Activated T-helper 2 cell treated with anti-CD3 and anti-CD28 coated beads, Interferon-gamma antibody, Interleukin-2, Interleukin-4, amounts not matched to agents 10 μg/mL and 5 μg/mL and 100 μg/mL, durations not matched to agents 14 hours and 24 hours and 36 hours (primary cell): Measurements from ENCODE around the gene AMT. TPM values are rescaled to one million over a fixed set of nuclear protein-coding genes. Genes with fewer than 3 reads are reported as not detected.

Experiments used
- DNase-seq: peaks from one replicate; pipeline ENCODE4 v3.0.0; 2021; ENCODE audit warnings: low spot score
- H3K27ac Mint-ChIP-seq: one replicate; pipeline ENCODE4 v1.8.0; 2021; ENCODE audit warnings: mixed read lengths
- H3K27me3 Mint-ChIP-seq: one replicate; pipeline ENCODE4 v1.8.0; 2021; ENCODE audit warnings: low read depth, mixed read lengths
- H3K36me3 Mint-ChIP-seq: one replicate; pipeline ENCODE4 v1.8.0; 2021; ENCODE audit warnings: low read depth, mixed read lengths
- H3K4me1 Mint-ChIP-seq: one replicate; pipeline ENCODE4 v1.8.0; 2021; ENCODE audit warnings: low read depth, mixed read lengths
- H3K4me3 Mint-ChIP-seq: one replicate; pipeline ENCODE4 v1.8.0; 2021; ENCODE audit warnings: low read depth, mild to moderate bottlenecking, moderate library complexity, mixed read lengths
- H3K9me3 Mint-ChIP-seq: one replicate; pipeline ENCODE4 v1.8.0; 2021; ENCODE audit warnings: mixed read lengths
- intact Hi-C: fragments of 100-400 bp; cut with micrococcal nuclease; formaldehyde crosslinking; loops from one replicate; pipeline ENCODE4 v1.15.1; 2023
- total RNA-seq: library from RNA; stranded (reverse); gene quantifications from 2 replicates; pipeline ENCODE4 v1.2.3, GENCODE V29; 2022

The AMT gene
- total RNA-seq, 1 donor from 2014 or later: 5.0 TPM

DNA sequence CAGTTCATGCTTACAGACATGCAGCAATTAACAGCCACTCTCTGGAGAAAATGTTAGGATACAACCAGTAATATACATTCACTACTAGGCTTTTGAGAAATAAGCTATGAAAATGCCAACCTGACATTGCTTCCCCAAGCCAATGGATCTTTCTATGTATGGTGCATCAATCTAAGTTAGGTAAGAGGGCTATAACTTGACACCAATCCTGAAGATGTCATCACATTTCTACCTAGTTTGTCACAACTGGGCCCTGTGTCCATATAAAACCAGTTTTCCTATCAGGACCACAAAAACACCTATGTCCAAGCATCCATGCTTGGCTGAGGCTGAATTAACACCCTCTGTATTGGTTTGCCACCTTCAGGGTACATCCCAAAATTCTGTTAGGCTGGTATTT is 50.3 kb downstream of the AMT start:
- Mint-ChIP-seq H3K27ac (no peak overlapping the region), H3K36me3 (peaks cover 70% of the 10 kb centered on the region), H3K9me3 (no peaks in the 10 kb centered on the region), H3K27me3 (no peaks in the 10 kb centered on the region), H3K4me3 (no peak overlapping the region), H3K4me1 (peaks cover 8% of the 10 kb centered on the region)
- DNase-seq: no peak
- intact Hi-C loops: no loop called here

DNA sequence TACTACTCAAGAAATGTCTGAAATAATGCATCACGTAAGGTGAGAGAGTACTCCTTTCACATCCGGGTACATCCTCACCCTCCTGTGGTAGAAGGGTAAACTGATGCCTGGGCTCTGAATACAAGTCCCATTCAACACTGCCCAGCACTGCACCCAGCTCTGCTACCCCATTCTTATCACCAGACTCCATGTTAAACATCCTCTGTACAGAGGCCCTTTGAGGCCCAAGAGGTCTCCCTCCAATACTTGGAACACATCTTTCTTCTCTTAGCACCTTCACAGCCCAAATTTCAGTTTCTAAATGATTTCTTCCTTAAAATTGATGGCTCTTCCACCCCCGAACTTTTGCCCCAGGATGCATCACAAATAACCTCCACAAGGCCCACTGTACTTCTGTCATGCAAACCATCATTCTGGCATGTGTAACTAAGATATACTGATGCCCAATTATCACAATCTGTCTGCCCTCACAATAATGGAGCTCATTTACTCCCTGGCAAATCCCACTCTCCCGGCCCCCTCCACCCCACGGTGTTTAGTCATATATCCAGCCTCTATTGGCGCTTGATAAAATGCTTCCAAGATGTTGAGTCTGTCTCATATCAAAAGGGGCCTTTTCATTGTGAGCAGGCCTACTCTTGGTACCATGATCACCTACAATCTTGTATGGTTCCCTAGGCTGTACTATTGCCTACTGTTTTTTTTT is 51.5 kb downstream of the AMT start:
- Mint-ChIP-seq H3K4me3 (no peak overlapping the region), H3K27ac (peak overlapping the region; percentile 43), H3K4me1 (peaks cover 7% of the 10 kb centered on the region), H3K36me3 (peaks cover 77% of the 10 kb centered on the region), H3K9me3 (no peaks in the 10 kb centered on the region), H3K27me3 (no peaks in the 10 kb centered on the region)
- intact Hi-C loops: no loop called here
- DNase-seq: no peak

Other genes with a start within 250 kb of the AMT start
- gene C3orf62, start 145.2 kb downstream of the AMT start, total RNA-seq: 7.7 and 7.8 TPM in 2 replicates
- 78.6 and 82.7 TPM in 2 replicates for gene USP4, start 82.4 kb downstream of the AMT start, total RNA-seq
- 168 and 173 TPM in 2 replicates for gene GPX1, start 64.1 kb downstream of the AMT start, total RNA-seq
- 425 and 428 TPM in 2 replicates for gene RHOA, start 10.5 kb downstream of the AMT start, total RNA-seq
- gene TCTA, start 10.1 kb downstream of the AMT start, total RNA-seq: 18.9 and 19.4 TPM in 2 replicates
- 13.0 and 16.1 TPM in 2 replicates for gene NICN1, start 6.9 kb upstream of the AMT start, total RNA-seq
- 17.0 and 25.9 TPM in 2 replicates for gene DAG1, start 47.8 kb upstream of the AMT start, total RNA-seq
- gene BSN, start 132.0 kb upstream of the AMT start, total RNA-seq: 0.09 and 0.11 TPM in 2 replicates